COR-L47 (cell line): ENCODE results near the gene KCNAB1.

ENCODE experiments used
- DNase-seq: peaks from one replicate; lab custom pipeline; 2025; lab: John Stamatoyannopoulos, UW

KCNAB1 gene

GRCh38 chr3:156407617-156408225 lies 287.3 kb downstream of the KCNAB1 start:
- DNase-seq = no peak

GRCh38 chr3:156409694-156410093 lies 289.3 kb downstream of the KCNAB1 start:
- no peak for DNase-seq

- no peak for DNase-seq
Observed at GRCh38 chr3:156412600-156412999, 292.2 kb downstream of the KCNAB1 start.

GRCh38 chr3:156413293-156413892 lies 293.0 kb downstream of the KCNAB1 start:
- DNase-seq = no peak

- DNase-seq = no peak
Observed at GRCh38 chr3:156416846-156417558, 296.6 kb downstream of the KCNAB1 start.

GRCh38 chr3:156417559-156418132 lies 297.3 kb downstream of the KCNAB1 start:
- DNase-seq = no peak

- DNase-seq = no peak
Observed at GRCh38 chr3:156418428-156418827, 298.1 kb downstream of the KCNAB1 start.

GRCh38 chr3:156421534-156421933 lies 301.2 kb downstream of the KCNAB1 start:
- no peak for DNase-seq

- no peak for DNase-seq
Observed at GRCh38 chr3:156424758-156425157, 304.4 kb downstream of the KCNAB1 start.

GRCh38 chr3:156425651-156426050 lies 305.3 kb downstream of the KCNAB1 start:
- DNase-seq = no peak

- DNase-seq = no peak
Observed at GRCh38 chr3:156429125-156429524, 308.7 kb downstream of the KCNAB1 start.

GRCh38 chr3:156431334-156432124 lies 311.2 kb downstream of the KCNAB1 start:
- no peak for DNase-seq

GRCh38 chr3:156432563-156432962 lies 312.2 kb downstream of the KCNAB1 start:
- DNase-seq = no peak

- no peak for DNase-seq
Observed at GRCh38 chr3:156433138-156433537, 312.8 kb downstream of the KCNAB1 start.

GRCh38 chr3:156433910-156434309 lies 313.5 kb downstream of the KCNAB1 start:
- DNase-seq = no peak

GRCh38 chr3:156434921-156435320 lies 314.5 kb downstream of the KCNAB1 start:
- DNase-seq = no peak

GRCh38 chr3:156443079-156443478 lies 322.7 kb downstream of the KCNAB1 start:
- DNase-seq = no peak

GRCh38 chr3:156445117-156446090 lies 325.0 kb downstream of the KCNAB1 start:
- DNase-seq = no peak

GRCh38 chr3:156448300-156448699 lies 327.9 kb downstream of the KCNAB1 start:
- DNase-seq = peak; percentile 6

GRCh38 chr3:156449710-156450574 lies 329.6 kb downstream of the KCNAB1 start:
- DNase-seq = peak; percentile 35
